ENCODE results near the gene GRIK4.

The GRIK4 gene

DNA sequence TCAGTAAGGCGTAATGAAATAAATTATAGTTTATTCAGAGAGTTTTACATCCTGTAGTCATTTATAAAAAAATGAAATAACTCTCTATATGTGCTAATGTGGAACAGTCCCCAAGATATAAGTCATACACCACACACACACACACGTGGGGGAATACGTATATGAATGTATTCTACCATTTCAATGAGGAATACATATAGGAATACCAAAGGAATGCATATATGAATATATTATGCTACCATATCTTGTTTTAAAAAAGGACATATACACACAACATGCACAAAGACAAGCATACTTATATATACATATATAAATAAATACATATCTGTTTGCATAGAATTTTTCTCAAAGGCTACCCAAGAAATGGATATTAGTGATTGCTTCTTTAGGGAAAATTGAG, 39.6 kb upstream of the GRIK4 start:
- no peak for TF ChIP-seq SIN3A (IDR thresholded peaks at IDR 0.05; ENCODE audit: borderline replicate concordance, insufficient read depth, low read length)
- TF ChIP-seq, protein P1, sequence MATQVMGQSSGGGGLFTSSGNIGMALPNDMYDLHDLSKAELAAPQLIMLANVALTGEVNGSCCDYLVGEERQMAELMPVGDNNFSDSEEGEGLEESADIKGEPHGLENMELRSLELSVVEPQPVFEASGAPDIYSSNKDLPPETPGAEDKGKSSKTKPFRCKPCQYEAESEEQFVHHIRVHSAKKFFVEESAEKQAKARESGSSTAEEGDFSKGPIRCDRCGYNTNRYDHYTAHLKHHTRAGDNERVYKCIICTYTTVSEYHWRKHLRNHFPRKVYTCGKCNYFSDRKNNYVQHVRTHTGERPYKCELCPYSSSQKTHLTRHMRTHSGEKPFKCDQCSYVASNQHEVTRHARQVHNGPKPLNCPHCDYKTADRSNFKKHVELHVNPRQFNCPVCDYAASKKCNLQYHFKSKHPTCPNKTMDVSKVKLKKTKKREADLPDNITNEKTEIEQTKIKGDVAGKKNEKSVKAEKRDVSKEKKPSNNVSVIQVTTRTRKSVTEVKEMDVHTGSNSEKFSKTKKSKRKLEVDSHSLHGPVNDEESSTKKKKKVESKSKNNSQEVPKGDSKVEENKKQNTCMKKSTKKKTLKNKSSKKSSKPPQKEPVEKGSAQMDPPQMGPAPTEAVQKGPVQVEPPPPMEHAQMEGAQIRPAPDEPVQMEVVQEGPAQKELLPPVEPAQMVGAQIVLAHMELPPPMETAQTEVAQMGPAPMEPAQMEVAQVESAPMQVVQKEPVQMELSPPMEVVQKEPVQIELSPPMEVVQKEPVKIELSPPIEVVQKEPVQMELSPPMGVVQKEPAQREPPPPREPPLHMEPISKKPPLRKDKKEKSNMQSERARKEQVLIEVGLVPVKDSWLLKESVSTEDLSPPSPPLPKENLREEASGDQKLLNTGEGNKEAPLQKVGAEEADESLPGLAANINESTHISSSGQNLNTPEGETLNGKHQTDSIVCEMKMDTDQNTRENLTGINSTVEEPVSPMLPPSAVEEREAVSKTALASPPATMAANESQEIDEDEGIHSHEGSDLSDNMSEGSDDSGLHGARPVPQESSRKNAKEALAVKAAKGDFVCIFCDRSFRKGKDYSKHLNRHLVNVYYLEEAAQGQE (IDR thresholded peaks at IDR 0.05; ENCODE audit: insufficient read depth in 1 of 2, low read depth in 2 of 2, low read length in 2 of 2): no peak
- no peak for TF ChIP-seq FOXP2 (optimal IDR thresholded peaks at IDR 0.05; ENCODE audit: borderline replicate concordance, extremely low read depth, extremely low read length, insufficient read depth)
- TF ChIP-seq POLR2AphosphoS5 (IDR thresholded peaks at IDR 0.05; ENCODE audit: low read depth, low read length): no peak
- no peak for TF ChIP-seq TAF1 (IDR thresholded peaks at IDR 0.05; ENCODE audit: borderline replicate concordance, insufficient read depth, low read length)

DNA sequence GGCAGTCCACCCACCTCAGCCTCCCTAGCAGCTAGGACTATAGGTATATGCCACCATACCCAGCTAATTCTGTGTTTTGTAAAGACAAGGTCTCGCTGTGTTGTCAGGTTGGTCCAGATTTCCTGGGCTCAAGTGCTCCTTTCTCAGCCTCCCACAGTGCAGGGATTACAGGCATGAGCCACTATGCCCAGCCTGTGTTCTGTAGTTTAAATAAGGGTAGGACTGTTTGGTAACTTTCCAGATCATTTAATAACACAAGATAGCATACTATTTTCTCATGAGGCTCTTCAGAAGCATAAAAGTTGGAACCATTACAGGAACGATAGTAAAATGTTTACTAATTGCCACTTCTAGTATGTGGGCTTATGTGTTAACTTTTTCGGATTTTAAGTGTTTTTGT, 38.0 kb upstream of the GRIK4 start:
- TF ChIP-seq SIN3A (IDR thresholded peaks at IDR 0.05; ENCODE audit: borderline replicate concordance, insufficient read depth, low read length) (no peak), TAF1 (IDR thresholded peaks at IDR 0.05; ENCODE audit: borderline replicate concordance, insufficient read depth, low read length) (no peak), POLR2AphosphoS5 (IDR thresholded peaks at IDR 0.05; ENCODE audit: low read depth, low read length) (no peak), FOXP2 (optimal IDR thresholded peaks at IDR 0.05; ENCODE audit: borderline replicate concordance, extremely low read depth, extremely low read length, insufficient read depth) (no peak)
- TF ChIP-seq, protein P1 (IDR thresholded peaks at IDR 0.05; ENCODE audit: insufficient read depth in 1 of 2, low read depth in 2 of 2, low read length in 2 of 2): no peak

- TF ChIP-seq SIN3A (IDR thresholded peaks at IDR 0.05; ENCODE audit: borderline replicate concordance, insufficient read depth, low read length) (no peak), FOXP2 (optimal IDR thresholded peaks at IDR 0.05; ENCODE audit: borderline replicate concordance, extremely low read depth, extremely low read length, insufficient read depth) (no peak), TAF1 (IDR thresholded peaks at IDR 0.05; ENCODE audit: borderline replicate concordance, insufficient read depth, low read length) (no peak), POLR2AphosphoS5 (IDR thresholded peaks at IDR 0.05; ENCODE audit: low read depth, low read length) (no peak)
- TF ChIP-seq, protein P1 (IDR thresholded peaks at IDR 0.05; ENCODE audit: insufficient read depth in 1 of 2, low read depth in 2 of 2, low read length in 2 of 2): no peak
Observed at GRCh38 chr11:120482149-120482548, 29.4 kb upstream of the GRIK4 start.

GRCh38 chr11:120484722-120485121, 26.8 kb upstream of the GRIK4 start:
- TF ChIP-seq TAF1 (IDR thresholded peaks at IDR 0.05; ENCODE audit: borderline replicate concordance, insufficient read depth, low read length): no peak
- TF ChIP-seq POLR2AphosphoS5 (IDR thresholded peaks at IDR 0.05; ENCODE audit: low read depth, low read length): no peak
- no peak for TF ChIP-seq SIN3A (IDR thresholded peaks at IDR 0.05; ENCODE audit: borderline replicate concordance, insufficient read depth, low read length)
- TF ChIP-seq, protein P1 (IDR thresholded peaks at IDR 0.05; ENCODE audit: insufficient read depth in 1 of 2, low read depth in 2 of 2, low read length in 2 of 2): no peak
- TF ChIP-seq FOXP2 (optimal IDR thresholded peaks at IDR 0.05; ENCODE audit: borderline replicate concordance, extremely low read depth, extremely low read length, insufficient read depth): no peak

GRCh38 chr11:120486138-120486537, 25.4 kb upstream of the GRIK4 start:
- TF ChIP-seq TAF1 (IDR thresholded peaks at IDR 0.05; ENCODE audit: borderline replicate concordance, insufficient read depth, low read length) (no peak), POLR2AphosphoS5 (IDR thresholded peaks at IDR 0.05; ENCODE audit: low read depth, low read length) (no peak), SIN3A (IDR thresholded peaks at IDR 0.05; ENCODE audit: borderline replicate concordance, insufficient read depth, low read length) (no peak), FOXP2 (optimal IDR thresholded peaks at IDR 0.05; ENCODE audit: borderline replicate concordance, extremely low read depth, extremely low read length, insufficient read depth) (no peak)
- TF ChIP-seq, protein P1 (IDR thresholded peaks at IDR 0.05; ENCODE audit: insufficient read depth in 1 of 2, low read depth in 2 of 2, low read length in 2 of 2): no peak

All from PFSK-1 (cell line).